Measurements from ENCODE around the gene LTBP4.

Gene LTBP4

DNA sequence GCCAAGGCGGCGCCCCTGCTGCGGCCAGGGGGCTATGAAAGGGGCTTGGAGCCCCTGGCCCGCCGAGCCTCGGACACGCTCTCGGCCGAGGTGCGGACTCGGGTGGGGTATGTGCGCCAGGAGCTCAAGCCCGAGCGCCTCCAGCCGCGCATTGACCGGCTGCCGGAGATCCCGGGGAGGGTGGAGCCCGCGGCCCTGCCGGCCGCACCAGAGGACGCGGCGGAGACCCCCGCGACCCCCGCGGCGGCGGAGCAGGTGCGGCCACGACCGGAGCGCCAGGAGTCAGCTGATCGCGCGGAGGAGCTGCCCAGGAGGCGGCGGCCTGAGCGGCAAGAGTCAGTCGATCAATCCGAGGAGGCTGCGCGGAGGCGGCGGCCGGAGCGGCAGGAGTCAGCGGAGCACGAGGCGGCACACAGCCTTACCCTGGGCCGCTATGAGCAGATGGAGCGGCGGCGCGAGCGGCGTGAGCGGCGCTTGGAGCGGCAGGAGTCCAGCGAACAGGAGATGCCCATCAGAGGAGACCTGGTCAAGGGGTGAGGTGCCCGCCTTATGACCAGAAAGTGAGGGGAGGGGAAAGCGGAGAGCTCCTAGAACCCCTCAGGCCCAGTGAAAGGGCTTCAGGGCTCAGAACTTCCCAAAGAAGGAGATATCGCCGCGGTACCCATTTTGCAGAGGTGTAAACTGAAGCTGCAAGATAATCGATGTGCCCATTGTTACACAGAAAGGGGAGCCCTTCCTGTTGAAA lies 33.2 kb upstream of the LTBP4 start:
- Histone ChIP-seq H3K4me3 (ENCODE audit: low read length) (no peak overlapping the region), H3K27me3 (ENCODE audit: control insufficient read depth, low read length) (peaks cover 41% of the 10 kb centered on the region), H3K79me2 (ENCODE audit: control insufficient read depth, low read length) (no peaks in the 10 kb centered on the region), H3K27ac (ENCODE audit: low read depth, low read length) (no peak overlapping the region), H3F3A (ENCODE audit: control insufficient read depth, insufficient read depth) (no peaks in the 10 kb centered on the region), H3K4me2 (ENCODE audit: low read length) (no peak overlapping the region), H4K20me1 (ENCODE audit: control insufficient read depth, insufficient read depth, low read depth, low read length) (no peaks in the 10 kb centered on the region), H3K36me3 (ENCODE audit: control insufficient read depth, low read length) (no peaks in the 10 kb centered on the region), H3K4me1 (ENCODE audit: control insufficient read depth, low read length) (peaks cover 12% of the 10 kb centered on the region), H3K9me2 (replicated peaks; ENCODE audit: control insufficient read depth, low read length) (no peaks in the 10 kb centered on the region), H3K9me3 (ENCODE audit: control insufficient read depth, insufficient read depth, low read length) (no peaks in the 10 kb centered on the region)
- TF ChIP-seq, protein P1, sequence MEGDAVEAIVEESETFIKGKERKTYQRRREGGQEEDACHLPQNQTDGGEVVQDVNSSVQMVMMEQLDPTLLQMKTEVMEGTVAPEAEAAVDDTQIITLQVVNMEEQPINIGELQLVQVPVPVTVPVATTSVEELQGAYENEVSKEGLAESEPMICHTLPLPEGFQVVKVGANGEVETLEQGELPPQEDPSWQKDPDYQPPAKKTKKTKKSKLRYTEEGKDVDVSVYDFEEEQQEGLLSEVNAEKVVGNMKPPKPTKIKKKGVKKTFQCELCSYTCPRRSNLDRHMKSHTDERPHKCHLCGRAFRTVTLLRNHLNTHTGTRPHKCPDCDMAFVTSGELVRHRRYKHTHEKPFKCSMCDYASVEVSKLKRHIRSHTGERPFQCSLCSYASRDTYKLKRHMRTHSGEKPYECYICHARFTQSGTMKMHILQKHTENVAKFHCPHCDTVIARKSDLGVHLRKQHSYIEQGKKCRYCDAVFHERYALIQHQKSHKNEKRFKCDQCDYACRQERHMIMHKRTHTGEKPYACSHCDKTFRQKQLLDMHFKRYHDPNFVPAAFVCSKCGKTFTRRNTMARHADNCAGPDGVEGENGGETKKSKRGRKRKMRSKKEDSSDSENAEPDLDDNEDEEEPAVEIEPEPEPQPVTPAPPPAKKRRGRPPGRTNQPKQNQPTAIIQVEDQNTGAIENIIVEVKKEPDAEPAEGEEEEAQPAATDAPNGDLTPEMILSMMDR (IDR thresholded peaks at IDR 0.05; ENCODE audit: low read depth, low read length, poor library complexity, severe bottlenecking) = no peak
- peak; percentile 94; the same call in 1 of the 2 replicates for TF ChIP-seq EZH2phosphoT487 (IDR thresholded peaks at IDR 0.05; ENCODE audit: borderline replicate concordance, low read length)

DNA sequence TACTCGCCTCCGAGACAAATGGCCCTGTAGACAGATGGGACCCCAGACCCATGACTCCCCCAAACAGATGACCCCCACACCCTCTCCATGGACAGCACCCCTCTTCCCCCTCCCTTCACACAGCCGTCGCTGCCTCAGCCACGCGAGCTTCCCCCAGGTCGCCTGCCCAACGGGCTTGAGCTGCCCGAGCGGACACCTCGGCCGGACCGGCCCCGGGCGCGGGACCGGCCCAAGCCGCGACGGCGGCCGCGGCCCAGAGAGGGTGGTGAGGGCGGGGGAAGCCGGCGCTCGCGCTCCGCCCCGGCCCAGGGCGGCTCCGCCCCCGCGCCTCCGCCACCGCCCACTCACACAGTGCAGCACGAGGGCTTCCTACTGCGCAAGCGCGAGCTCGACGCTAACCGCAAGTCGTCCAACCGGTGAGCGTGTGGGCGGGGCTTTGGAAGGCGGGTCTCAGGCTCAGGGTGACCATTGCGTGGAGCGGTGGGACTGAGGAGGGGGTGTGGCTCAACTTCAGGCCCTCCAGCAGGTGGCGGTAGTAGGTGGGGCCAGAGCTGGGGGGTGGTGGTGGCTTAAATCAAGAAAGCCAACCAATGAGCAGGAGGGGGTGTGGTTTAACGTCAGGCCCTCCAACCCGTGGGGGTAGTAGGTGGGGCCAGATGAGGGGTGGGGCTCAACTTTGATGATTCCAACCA lies 30.7 kb upstream of the LTBP4 start:
- Histone ChIP-seq H3K27ac (ENCODE audit: low read depth, low read length) (no peak overlapping the region), H3K4me3 (ENCODE audit: low read length) (peak overlapping the region; percentile 74)

DNA sequence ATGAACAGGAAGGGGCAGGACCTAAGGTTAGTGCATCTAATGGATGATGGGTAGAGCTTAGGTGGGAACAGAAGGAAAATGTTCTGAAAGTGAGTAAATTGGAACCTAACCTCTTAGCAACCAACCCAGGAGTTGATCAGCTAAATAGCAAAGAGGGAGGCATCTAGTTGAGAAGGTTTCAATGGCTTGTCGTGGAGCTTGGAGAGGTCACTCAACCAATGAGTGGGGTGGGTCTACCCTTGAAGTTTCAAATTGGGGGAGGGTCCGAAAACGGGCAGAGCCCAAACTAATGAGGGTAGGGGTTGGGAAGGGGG lies 30.2 kb upstream of the LTBP4 start:
- Histone ChIP-seq H3K79me2 (ENCODE audit: control insufficient read depth, low read length) (no peaks in the 10 kb centered on the region), H3K36me3 (ENCODE audit: control insufficient read depth, low read length) (no peaks in the 10 kb centered on the region), H3K9me3 (ENCODE audit: control insufficient read depth, insufficient read depth, low read length) (no peaks in the 10 kb centered on the region), H3K4me1 (ENCODE audit: control insufficient read depth, low read length) (peaks cover 15% of the 10 kb centered on the region), H3K9me2 (replicated peaks; ENCODE audit: control insufficient read depth, low read length) (no peaks in the 10 kb centered on the region), H3F3A (ENCODE audit: control insufficient read depth, insufficient read depth) (no peaks in the 10 kb centered on the region), H4K20me1 (ENCODE audit: control insufficient read depth, insufficient read depth, low read depth, low read length) (no peaks in the 10 kb centered on the region), H3K4me2 (ENCODE audit: low read length) (peak overlapping the region; percentile 60), H3K27me3 (ENCODE audit: control insufficient read depth, low read length) (peaks cover 36% of the 10 kb centered on the region), H3K27ac (ENCODE audit: low read depth, low read length) (no peak overlapping the region), H3K4me3 (ENCODE audit: low read length) (peak overlapping the region; percentile 54)
- TF ChIP-seq, protein P1 (IDR thresholded peaks at IDR 0.05; ENCODE audit: low read depth, low read length, poor library complexity, severe bottlenecking) = no peak
- no peak for TF ChIP-seq EZH2phosphoT487 (IDR thresholded peaks at IDR 0.05; ENCODE audit: borderline replicate concordance, low read length)

More for the DNA sequence above, 30.7 kb upstream of the LTBP4 start:
- no peaks in the 10 kb centered on the region for H3K9me2 ChIP-seq (replicated peaks; ENCODE audit: control insufficient read depth, low read length)
- peak overlapping the region; percentile 94 for H3K4me2 ChIP-seq (ENCODE audit: low read length)
- no peaks in the 10 kb centered on the region for H4K20me1 ChIP-seq (ENCODE audit: control insufficient read depth, insufficient read depth, low read depth, low read length)
- H3K9me3 ChIP-seq (ENCODE audit: control insufficient read depth, insufficient read depth, low read length) = no peaks in the 10 kb centered on the region
- H3K79me2 ChIP-seq (ENCODE audit: control insufficient read depth, low read length) = no peaks in the 10 kb centered on the region
- peaks cover 40% of the 10 kb centered on the region for H3K27me3 ChIP-seq (ENCODE audit: control insufficient read depth, low read length)
- H3K36me3 ChIP-seq (ENCODE audit: control insufficient read depth, low read length) = no peaks in the 10 kb centered on the region
- TF ChIP-seq EZH2phosphoT487 (IDR thresholded peaks at IDR 0.05; ENCODE audit: borderline replicate concordance, low read length) = no peak
- TF ChIP-seq, protein P1 (IDR thresholded peaks at IDR 0.05; ENCODE audit: low read depth, low read length, poor library complexity, severe bottlenecking) = peak; percentile 57
- H3F3A ChIP-seq (ENCODE audit: control insufficient read depth, insufficient read depth) = no peaks in the 10 kb centered on the region
- H3K4me1 ChIP-seq (ENCODE audit: control insufficient read depth, low read length) = peaks cover 12% of the 10 kb centered on the region
